OCI-LY1 (cell line): ENCODE data around the gene UBAC1.

Experiments used
- CTCF ChIP-seq: fragments of 200-600 bp; sonication (generic), shearing (Covaris generic); IDR thresholded peaks from 2 replicates; pipeline ENCODE4 v1.5.1; 2017; ENCODE audit warnings: mild to moderate bottlenecking, antibody characterized with exemption, low read length, moderate library complexity, mixed read lengths
- EZH2 ChIP-seq: fragments of 200-600 bp; sonication (generic), shearing (Covaris generic); IDR thresholded peaks from 2 replicates; pipeline ENCODE4 v1.8.0; 2017; ENCODE audit warnings: borderline replicate concordance, mixed run types, mild to moderate bottlenecking, antibody characterized with exemption, low read length, moderate library complexity, mixed read lengths

GRCh38 chr9:135976531-135976930 lies 15.4 kb upstream of the UBAC1 start:
- no peak for TF ChIP-seq CTCF
- no peak for TF ChIP-seq EZH2
